ENCODE measurements around the gene COPS4. TPM values are rescaled to one million over a fixed set of nuclear protein-coding genes. Genes with fewer than 3 reads are reported as not detected.
A peak's percentile ranks its signal among the peaks of the same experiment; 100 is the strongest.
"Not testable (repeated sequence)": the region's sequence is repeated elsewhere in the genome, so short reads cannot be mapped to it uniquely, and the experiment has no call there.

Gene COPS4
- total RNA-seq, 1 experiment from 2014 or later, result 136 TPM

GRCh38 chr4:83023599-83023998, 11.4 kb upstream of the COPS4 start:
- not testable (repeated sequence) for DNase-seq (ENCODE audit: low read depth)

DNA sequence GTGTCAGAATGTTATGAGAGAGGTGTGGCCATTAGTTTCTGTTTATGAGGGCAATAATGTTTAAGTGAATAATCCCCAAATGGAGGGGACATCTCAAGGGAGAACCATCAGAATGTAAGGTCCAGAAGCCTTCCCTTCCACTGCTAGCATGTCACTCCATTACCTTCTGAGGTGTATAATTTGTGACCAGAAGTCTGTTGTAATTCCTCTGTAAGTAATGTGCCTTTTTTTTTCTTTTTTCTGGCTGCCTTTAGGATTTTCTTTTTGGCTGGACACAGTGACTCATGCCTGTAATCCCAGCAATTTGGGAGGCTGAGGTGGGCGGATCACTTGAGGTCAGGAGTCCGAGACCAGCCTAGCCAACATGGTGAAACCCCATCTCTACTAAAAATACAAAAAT, 10.8 kb upstream of the COPS4 start:
- no peak for DNase-seq (ENCODE audit: low read depth)

DNA sequence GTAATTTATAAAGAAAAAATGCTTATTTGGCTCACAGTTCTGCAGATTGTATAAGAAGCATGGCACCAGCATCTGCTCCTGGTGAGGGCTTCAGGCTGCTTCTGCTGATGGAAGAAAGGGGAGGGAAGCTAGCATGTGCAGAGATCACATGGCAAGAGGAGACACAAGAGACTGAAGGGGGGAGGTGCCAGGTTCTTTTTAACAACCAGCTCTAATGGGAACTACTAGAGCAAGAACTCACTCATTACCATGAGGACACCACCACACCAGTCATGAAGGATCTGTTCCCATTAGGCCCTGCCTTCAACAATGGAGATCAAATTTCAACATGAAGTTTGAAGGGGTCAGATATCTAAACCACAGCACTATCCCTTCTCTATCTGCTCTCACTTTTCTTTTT, 9.4 kb upstream of the COPS4 start:
- DNase-seq (ENCODE audit: low read depth), result no peak

- DNase-seq (ENCODE audit: low read depth), result no peak
Observed at GRCh38 chr4:83028976-83029375, 6.0 kb upstream of the COPS4 start.

DNA sequence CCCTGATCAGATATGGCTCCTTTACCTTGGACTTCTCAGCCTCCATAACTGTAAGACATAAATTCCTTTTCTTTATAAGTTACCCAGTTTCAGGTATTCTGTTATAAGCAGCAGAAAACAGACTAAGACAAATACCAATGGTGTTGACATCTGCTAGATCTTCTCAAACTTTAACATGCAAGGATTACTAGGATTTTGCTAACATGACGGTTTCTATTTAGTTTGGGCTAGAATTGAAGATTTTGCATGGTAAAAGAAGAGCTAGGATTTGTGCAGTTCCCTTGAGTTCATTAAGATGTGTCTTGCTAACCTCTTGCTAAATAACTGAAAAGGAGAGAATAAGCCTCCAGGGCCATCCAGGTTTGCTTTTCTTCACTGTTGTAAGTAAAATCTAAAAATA, 5.3 kb upstream of the COPS4 start:
- DNase-seq (ENCODE audit: low read depth), result no peak

DNA sequence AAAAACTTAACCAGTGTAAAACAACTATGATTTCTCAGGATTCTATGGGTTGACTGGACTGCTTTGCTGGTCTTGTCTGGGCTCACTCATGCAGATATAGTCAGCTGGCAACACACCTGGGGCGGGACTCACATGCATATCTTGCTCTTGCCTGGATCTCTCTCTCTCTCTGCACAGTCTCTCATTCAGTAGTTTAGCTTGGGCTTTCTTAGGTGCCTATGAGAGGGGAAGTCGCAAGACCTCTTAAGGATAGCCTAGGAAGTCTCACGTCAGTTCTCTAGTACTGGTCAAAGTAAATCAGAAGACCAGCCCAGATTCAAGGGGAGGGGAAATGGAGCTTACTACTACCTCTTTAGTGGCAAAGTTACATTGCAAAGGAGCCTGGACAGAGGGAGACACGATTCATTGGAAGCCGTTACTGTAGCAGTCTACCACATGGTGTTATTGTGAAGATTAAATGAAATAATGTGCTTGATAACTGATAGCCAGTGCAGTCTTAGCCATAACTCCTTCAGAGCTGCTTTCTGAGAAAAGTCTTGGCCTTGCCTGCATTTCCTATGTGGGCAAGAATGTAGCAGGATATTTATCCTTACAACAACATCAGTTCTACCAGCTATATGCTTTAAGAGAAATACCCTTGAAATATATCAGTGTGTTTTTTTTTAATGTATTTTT, 2.1 kb downstream of the COPS4 start:
- no peak for DNase-seq (ENCODE audit: low read depth)

- no peak for DNase-seq (ENCODE audit: low read depth)
Observed at GRCh38 chr4:83040269-83040668, 5.3 kb downstream of the COPS4 start.

DNA sequence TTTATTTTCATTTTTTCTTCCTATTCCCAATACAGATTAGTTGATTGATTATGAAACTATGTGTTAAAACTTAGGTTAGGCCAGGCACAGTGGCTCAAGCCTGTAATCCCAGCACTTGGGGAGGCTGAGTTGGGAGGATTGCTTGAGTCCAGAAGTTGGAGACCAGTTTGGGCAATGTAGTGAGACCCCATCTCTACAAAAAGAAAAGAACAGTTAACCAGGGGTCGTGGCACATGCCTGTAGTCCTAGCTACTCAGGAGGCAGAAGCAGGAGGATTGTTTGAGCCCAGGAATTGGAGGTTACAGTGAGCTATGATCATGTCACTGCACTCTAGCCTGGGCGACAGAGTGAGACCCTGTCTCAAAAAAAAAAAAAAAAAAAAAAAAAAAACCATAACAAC, 8.2 kb downstream of the COPS4 start:
- not testable (repeated sequence) for DNase-seq (ENCODE audit: low read depth)

DNA sequence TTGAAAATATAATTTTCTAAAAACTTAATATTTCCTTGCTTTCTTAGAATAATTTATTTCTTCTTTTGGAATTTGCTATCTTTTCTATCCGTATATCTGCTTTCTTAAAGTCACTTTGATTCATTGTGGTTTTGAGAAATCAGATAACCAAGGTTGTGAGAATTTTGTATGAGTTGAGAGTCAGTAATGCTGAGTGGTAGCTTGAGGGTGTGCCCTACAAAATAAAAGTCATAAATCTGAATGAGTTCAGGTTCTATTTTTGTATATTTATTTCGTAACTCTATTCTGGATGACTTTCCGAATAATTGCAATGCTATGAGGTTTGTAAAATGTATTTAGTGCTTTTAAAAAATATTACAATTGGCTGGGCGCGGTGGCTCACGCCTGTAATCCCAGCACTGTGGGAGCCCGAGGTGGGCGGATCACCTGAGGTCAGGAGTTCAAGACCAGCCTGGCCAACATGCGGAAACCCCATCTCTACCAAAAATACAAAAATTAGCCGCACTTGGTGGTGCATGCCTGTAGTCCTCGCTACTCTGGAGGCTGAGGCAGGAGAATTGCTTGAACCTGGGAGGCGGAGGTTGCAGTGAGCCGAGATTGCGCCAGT, 8.9 kb downstream of the COPS4 start:
- peak; percentile 26 for DNase-seq (ENCODE audit: low read depth)

DNA sequence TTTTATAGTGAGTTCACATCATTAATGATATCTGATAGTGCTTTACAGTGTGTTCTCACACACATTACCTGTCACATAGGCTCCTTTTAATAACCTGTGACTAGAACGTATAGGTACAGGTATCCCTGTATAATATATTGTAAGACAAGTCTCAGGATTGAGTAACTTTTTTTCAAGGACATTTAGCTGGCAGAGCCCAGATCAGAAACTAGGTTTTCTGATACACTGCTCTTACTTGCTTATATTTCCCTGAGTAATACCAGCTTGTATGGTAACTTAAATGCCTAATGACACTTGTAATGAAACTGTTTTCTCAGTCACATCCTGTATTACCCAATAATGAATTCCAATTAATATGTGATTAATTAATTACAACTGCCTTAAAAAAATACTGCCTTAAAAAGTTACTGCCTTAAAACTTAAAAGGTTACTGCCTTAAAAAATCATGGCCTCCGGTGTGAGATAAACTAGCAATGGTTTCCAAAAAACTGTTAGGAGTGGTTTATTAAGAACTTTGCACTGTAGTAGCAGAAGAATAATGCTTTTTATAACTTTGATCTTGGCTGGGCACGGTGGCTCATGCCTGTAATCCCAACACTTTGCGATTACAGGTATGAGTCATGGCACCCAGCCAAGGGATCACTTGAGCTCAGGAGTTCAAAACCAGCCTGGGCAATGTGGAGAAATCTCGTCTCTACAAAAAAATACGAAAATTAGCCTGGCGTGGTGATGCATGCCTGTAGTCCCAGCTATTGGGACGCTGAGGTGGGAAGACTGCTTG, 11.9 kb downstream of the COPS4 start:
- no peak for DNase-seq (ENCODE audit: low read depth)

GRCh38 chr4:83048781-83049180, 13.8 kb downstream of the COPS4 start:
- DNase-seq (ENCODE audit: low read depth), result not testable (repeated sequence)

DNA sequence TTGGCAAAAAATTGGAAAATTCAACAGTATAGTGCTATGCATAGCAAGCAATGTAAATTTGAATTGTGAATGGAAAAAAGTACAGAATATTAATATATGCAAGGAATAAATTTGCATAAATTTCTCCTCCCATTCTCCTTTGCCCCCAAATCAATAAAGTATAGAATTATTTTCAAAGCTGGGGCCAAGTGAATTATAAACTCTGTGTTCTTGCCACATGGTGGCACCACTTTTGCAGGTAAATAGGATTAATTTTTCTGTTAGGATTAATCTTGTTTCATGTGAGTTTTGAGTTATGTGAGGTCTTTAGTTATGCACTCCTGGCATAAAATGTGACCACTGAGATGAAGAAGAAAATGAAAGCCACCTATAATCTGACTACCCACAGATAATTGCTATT, 19.9 kb downstream of the COPS4 start:
- no peak for DNase-seq (ENCODE audit: low read depth)

GRCh38 chr4:83062739-83063138, 27.8 kb downstream of the COPS4 start:
- DNase-seq (ENCODE audit: low read depth), result no peak

GRCh38 chr4:83065266-83065665, 30.3 kb downstream of the COPS4 start:
- no peak for DNase-seq (ENCODE audit: low read depth)

DNA sequence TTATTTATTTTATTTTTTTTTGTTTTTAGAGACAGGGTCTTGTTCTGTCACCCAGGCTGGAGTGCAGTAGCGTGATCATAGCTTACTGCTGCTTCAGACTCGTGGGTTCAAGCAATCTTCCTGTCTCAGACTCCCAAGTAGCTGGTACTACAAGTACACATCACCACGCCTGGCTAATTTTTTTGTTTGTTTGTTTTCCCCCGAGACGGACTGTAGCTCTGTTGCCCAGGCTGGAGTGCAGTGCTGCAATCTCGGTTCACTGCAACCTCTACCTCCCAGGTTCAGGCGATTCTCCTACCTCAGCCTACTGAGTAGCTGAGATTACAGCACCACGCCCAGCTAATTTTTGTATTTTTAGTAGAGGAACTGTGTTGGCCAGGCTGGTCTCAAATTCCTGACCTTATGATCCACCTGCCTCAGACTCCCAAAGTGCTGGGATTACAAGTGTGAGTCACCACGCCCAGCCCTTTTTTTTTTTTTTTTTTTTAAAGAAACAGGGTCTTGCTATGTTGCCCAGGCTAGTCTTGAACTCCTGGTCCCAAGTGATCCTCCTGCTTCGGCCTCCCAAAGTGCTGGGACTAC, 32.2 kb downstream of the COPS4 start:
- no peak for DNase-seq (ENCODE audit: low read depth)

DNA sequence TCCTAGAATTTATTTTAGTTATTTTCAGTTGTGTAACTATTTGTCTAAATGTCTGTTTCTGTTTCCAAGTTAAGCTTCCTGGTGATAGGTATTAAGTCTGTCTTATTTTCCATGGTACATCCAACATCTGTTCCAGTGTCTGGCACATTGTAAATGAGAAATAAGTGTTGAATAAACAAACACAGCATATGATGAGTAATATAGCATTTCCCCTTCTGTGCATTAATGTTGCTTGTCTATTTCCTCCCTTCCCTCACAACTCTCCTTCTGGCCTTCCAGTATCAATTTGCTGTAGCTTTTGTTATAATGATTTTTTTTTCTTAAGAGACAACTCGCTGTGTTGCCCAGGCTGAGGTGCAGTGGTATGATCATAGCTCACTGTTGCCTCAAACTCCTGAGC, 36.1 kb downstream of the COPS4 start:
- DNase-seq (ENCODE audit: low read depth), result no peak

GRCh38 chr4:83074086-83074704, 39.2 kb downstream of the COPS4 start:
- peak; percentile 75 for DNase-seq (ENCODE audit: low read depth)

DNA sequence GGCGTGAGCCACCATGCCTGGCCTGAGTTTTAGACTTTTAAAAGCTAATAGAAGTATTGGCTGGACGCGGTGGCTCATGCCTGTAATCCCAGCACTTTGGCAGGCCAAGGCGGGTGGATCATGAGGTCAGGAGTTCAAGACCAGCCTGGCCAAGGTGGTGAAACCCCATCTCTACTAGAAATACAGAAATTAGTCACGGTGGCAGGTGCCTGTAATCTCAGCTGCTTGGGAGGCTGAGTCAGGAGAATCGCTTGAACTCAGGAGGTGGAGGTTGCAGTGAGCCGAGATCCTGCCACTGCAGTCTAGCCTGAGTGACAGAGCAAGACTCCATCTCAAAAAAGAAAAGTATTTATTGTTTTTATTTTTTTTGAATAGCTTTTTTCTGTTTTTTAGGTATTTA, 39.8 kb downstream of the COPS4 start:
- peak; percentile 19 for DNase-seq (ENCODE audit: low read depth)

DNA sequence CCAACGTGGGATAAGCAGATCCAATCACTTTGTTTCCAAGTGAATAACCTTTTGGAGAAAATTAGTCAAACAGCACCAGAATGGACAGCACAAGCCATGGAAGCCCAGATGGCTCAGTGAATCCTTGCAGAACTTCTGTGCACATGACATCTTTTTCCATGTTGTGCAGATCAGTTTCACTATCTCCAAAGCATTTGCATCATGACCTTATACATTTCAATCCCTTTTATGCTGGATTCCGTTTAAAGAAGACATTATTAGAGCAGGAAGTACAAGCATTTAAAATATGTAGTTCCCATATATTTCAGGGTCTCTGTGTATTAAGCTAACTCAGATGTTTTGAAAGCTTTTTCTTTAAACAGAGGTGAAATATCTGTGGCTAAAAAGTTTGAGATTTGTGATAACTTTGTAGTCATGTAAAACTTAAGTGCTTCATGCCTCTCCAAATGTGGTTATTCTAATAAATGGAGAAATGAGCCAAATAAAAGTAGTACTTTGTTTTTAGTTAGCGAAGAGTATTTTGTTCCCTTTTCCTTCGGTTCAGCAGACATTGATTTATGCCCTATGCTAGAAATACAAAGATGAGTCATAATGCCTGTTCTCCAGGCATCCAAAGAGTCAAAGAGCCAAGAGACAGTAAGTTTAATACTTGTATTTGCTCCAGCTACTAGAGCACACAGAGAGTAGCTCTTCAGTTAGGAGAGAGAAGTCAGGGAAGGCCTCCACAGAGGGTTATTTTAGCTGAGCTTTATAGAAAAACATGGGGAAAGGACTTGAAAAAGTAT, 40.5 kb downstream of the COPS4 start:
- peak; percentile 75 for DNase-seq (ENCODE audit: low read depth)

- no peak for DNase-seq (ENCODE audit: low read depth)
Observed at GRCh38 chr4:83080561-83080960, 45.6 kb downstream of the COPS4 start.

DNA sequence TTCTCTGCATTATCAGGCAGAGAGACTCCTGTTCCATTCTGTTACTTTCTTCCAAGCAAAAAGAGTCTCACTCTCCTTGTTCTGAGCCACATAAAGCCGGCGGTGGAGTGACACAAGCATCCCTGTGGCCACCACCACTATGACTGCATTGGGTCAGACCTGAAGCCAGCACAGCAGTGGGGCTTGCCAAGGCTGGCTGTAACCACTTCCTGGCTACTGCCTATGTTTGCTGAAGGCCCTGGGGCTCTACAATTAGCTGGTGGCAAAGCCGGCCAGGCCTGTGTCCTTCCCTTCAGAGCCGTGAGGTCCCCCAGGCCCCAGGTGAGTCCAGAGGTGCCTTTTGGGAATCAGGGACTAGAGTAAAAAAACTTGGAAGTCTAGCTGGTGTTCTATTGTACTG, 47.8 kb downstream of the COPS4 start:
- DNase-seq (ENCODE audit: low read depth), result peak; percentile 74

Measured in RPMI7951 (cell line).